ELF-1 (cell line): Measurements from ENCODE around the gene MRAS.

Experiments used
- DNase-seq: peaks from one replicate; pipeline ENCODE4 v3.0.0-alpha.2; 2016; ENCODE audit warnings: low read depth, low spot score

MRAS gene

DNA sequence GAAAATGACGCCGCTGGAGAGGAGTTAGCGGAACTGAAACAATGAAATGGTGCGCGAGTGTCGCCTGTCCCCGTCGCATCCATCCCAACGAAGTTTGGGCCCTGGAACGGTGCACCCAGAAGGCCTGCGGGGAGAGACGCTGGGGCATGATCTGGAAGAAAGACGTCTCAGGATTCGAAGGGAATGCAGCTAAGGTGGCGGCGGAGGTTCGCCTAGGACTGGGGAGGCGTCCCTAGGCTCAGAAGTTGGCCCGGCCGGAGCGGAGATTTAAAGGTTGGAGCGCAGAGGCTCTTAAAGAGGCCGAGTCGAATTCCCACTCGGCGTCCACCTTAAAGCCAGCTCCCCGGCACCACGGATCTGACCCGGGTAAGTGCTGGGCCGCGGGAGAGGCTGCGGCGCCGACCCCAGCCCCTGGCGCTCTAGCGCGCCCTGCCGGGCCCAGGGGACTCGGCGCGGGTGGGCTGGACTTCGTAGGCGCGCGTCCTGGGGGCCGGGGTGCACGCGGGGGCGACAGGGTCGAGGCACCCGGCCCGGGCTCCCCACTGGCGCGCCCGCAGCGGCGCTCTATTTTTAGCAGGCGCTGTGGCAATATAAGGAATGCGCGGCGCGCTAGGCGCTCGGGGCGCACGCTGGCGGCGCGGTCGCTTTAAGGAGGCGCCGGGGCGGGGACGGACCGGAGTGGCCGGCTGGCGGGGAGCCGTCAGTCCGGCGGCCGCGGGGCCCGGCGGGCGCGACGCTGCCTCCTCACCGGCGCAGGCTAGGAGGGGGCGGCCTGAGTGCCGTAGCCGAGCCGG lies at the start of gene MRAS:
Gene MRAS, plus strand, starts transcription at position 620 of the 794 bp plus-strand sequence. CDS start 24,305 bp downstream, outside the sequence.
- DNase-seq: peak; percentile 86

DNA sequence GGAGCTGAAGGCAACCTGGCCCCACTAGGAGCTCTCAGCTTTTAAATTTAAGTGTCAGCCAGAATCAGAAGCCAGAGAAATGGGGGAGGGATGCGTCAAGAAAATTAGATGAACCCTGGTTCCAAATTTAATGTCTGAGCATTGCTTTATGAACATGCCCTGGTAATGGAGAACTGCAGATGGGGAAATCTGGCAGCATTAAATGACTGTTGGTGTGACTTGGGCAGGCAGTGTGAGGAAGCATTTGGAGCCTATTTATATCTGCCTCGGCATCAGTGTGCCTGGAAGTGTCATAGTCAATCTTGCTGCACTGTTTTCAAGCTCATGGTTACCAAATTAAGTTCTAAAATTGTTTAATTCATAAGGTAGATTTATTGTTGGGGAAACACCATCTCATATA lies 47.7 kb upstream of the MRAS start:
- no peak for DNase-seq

GRCh38 chr3:138303474-138303873 lies 44.9 kb upstream of the MRAS start:
- DNase-seq: no peak

GRCh38 chr3:138307899-138308298 lies 40.5 kb upstream of the MRAS start:
- DNase-seq: no peak

- DNase-seq: no peak
Measured at GRCh38 chr3:138308783-138309182, 39.6 kb upstream of the MRAS start.

GRCh38 chr3:138310494-138310893 lies 37.9 kb upstream of the MRAS start:
- DNase-seq: no peak

GRCh38 chr3:138314751-138315150 lies 33.6 kb upstream of the MRAS start:
- no peak for DNase-seq

DNA sequence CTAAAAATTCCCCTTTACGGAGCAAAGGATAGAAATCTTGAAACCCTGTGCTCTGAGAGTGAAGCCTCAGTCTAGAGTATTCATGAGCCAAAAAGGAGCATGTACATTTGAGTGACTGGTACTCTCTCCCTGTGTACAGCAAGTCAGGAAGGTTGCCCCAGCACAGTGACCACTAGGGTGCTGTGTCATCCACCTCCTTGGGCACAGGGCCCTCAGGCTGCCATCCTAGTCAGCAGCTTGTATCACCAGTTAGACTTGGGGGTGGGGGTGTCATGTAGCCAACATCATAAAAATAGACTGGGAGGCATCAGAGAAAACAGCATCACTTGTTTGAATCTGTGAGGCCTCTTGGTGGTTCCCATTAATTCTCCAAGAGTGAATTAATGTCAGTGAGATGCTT lies 30.7 kb upstream of the MRAS start:
- DNase-seq: no peak

DNA sequence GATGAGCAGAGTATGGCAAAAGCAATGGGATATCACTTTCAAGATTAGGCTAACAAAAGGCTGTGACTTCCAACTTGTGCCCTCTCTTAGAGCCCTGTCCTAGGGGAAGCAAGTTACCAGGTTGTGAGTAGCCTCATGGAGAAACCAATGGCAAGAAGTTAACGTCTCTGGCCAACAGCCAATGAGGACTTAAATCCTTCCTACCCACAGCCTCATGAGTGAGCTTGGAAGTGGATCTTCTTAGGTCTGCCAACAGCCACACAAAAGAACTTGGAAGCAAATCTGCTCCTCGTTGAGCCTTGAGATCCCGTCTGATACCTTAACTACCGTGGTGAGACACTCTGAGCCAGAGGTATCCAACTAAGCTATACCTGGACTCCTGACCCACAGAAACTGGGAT lies 24.4 kb upstream of the MRAS start:
- DNase-seq: no peak

DNA sequence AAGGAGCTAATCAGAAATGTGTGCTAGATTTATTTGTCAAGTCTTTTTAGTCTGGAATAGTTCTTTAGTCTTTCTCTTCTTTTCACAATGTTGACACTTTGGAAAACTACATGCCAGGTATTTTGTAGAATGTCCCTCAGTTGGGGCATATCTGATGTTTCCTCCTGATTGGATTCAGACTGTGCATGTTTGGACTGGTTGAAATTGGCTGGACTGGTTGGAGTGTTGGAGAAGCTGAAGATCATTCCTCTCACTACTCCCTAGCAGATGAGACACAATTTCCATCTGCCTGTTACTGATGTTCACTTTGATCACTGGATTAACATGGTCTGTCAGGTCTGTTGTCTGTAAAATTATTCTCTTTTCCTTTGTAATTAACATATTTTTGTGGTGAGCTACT lies 22.4 kb upstream of the MRAS start:
- no peak for DNase-seq

- peak; percentile 16 for DNase-seq
Measured at GRCh38 chr3:138326866-138327595, 21.3 kb upstream of the MRAS start.

- DNase-seq: no peak
Measured at GRCh38 chr3:138327831-138328230, 20.5 kb upstream of the MRAS start.

DNA sequence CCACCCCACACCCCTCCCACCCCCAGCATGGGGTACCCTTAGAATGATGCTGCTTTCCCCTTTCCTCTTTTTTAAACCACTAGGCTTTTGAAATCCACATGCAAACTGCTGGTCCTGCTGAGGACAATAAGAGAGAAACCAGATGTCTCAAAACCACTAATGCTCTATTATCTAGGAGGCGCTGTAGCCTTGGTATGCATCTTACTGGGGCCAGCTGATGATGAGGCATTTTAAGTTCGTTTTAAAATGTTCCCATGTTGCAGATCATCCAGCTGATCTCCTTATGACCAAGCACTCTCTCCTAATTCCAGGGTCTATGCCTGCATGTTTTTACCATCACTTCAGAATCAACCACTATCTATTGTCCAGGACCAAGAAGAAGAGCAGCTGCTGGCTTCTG lies 20.0 kb upstream of the MRAS start:
- DNase-seq: no peak

GRCh38 chr3:138329127-138329983 lies 19.0 kb upstream of the MRAS start, which contains the start of gene NME9:
Gene NME9 (minus strand): TSS chr3:138329851. CDS start chr3:138329335, 516 bp downstream.
- DNase-seq: peak; percentile 98

GRCh38 chr3:138329984-138330293 lies 18.4 kb upstream of the MRAS start:
- no peak for DNase-seq

GRCh38 chr3:138331143-138331894 lies 17.1 kb upstream of the MRAS start:
- DNase-seq: no peak

DNA sequence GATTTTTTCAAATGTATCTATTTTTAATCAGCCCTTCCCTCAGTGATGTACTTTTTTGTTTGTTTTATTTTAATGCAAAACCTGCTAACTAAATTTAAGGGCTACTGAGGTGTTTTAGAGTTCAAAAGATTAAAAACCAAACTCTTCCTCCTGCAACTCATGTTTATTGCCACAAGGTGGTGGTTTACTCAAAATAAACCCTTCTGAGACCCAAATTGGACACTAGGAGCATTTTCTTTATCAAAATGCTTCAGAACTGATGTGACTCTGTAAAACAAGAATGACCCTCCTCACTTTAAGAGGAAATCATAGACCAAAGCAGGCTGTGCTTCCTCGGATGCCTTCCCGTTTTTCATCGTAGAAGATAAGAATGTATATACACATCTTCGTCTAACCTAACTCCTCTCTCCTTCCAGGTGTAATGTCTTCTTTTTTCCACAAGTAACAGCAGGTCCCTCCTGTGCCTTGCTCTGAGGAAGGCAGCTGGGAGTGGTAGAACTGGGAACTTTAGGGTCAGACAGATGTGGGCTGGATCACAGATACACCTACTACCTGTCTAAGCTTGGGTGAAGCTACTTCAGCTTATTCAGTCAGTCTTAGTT lies 15.8 kb upstream of the MRAS start:
- peak; percentile 30 for DNase-seq

- DNase-seq: no peak
Measured at GRCh38 chr3:138334608-138335007, 13.8 kb upstream of the MRAS start.

- no peak for DNase-seq
Measured at GRCh38 chr3:138336454-138336999, 11.9 kb upstream of the MRAS start.

DNA sequence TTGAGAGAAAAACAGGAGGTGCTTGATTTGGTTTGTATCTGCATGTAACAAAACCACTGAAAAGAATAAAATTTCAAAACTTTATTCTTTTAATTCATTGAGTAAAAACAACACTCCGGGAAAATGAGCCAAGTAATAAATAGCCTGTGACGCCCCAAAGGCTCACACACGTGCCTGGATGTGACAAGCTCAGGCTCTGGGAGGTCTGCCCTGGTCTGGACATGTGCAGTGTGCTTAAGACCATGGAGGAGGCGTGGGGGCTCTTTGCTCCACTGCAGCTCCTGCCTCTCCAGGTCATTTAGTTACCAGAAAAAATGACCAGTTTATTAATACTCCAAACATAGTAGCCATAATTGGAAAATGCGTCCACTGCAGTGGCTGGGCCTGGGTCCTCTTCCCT lies 10.1 kb upstream of the MRAS start:
- DNase-seq: no peak

DNA sequence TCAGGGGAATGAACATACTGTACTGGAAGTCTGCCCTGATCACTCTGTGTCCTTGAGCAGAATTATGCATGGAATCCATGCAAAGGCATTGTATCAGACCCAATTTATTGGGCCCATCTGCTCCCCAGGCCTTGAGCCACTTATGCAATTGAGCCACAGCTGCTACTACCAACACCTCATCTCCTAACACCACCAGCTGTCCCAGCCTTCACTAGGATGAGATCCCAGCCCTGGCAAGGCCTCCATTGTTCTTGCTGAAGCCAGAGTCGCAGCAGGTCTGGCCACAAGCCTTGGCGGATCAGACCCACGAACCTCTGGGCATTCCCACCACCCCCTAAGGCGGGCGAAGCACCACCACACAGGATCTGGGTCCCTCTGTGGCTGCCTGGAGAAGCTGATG lies 9.6 kb upstream of the MRAS start:
- DNase-seq: no peak
